ENCODE results near the gene GREB1. TPM values are rescaled to one million over a fixed set of nuclear protein-coding genes. Genes with fewer than 3 reads are reported as not detected.

The GREB1 gene
- polyA plus RNA-seq, 1 of the 3 experiments (the other 2 are of a cell fraction): 2.9 TPM

- peaks cover 4% of the 10 kb centered on the region for H3F3A ChIP-seq (replicated peaks; ENCODE audit: insufficient read depth)
- 100% methylated on average over 2 of the region's 2 CpGs for WGBS (ENCODE audit: low lambda C conversion rate)
- ChIA-PET POLR2A (interaction anchor here (1.1 kb wide), 1 partner anchor 11 kb away, joined by 4 read pairs; no protein-coding TSS in a partner anchor), CTCF (interaction anchor here (2.0 to 12.6 kb wide), 3 partner anchors 10 to 86 kb away, joined by 7 to 170 read pairs (median 7); no protein-coding TSS in a partner anchor)
- H3K27ac ChIP-seq (ENCODE audit: low read depth in 2 of 2, low read length in 1 of 2): no peak overlapping the region
- H4K20me1 ChIP-seq (ENCODE audit: insufficient read depth): no peaks in the 10 kb centered on the region
- H3K27me3 ChIP-seq (ENCODE audit: insufficient read depth): no peaks in the 10 kb centered on the region
- H2AFZ ChIP-seq (ENCODE audit: low read depth): no peak overlapping the region
- DNase-seq: no peak
- H3K79me2 ChIP-seq (ENCODE audit: insufficient read depth): no peaks in the 10 kb centered on the region
- peaks cover 0 to 40% of the 10 kb centered on the region in 2 experiments; a peak in 2 of 4 replicates for H3K4me1 ChIP-seq (ENCODE audit: control insufficient read depth in 1 of 2, insufficient read depth in 2 of 2, low read depth in 1 of 2, low read length in 1 of 2)
- no peaks in the 10 kb centered on the region for H3K9me3 ChIP-seq
- H3K4me3 ChIP-seq (ENCODE audit: low read depth in 2 of 2, low read length in 1 of 2): no peak overlapping the region
- H3K9ac ChIP-seq: no peak overlapping the region
- H3K4me2 ChIP-seq: no peak overlapping the region
- H3K9me2 ChIP-seq: no peaks in the 10 kb centered on the region
- H3K36me3 ChIP-seq (replicated peaks in 1 of 2; ENCODE audit: control insufficient read depth in 1 of 2, insufficient read depth in 2 of 2, low read length in 1 of 2): no peaks in the 10 kb centered on the region
- no peak for TF ChIP-seq ZBTB33 (IDR thresholded peaks at IDR 0.05; ENCODE audit: borderline replicate concordance, low read depth)
- no peak for TF ChIP-seq GABPA (IDR thresholded peaks at IDR 0.05; ENCODE audit: low read depth)
- TF ChIP-seq REST (IDR thresholded peaks at IDR 0.05; ENCODE audit: low read depth, low read length): no peak
- no peak for TF ChIP-seq RCOR1 (IDR thresholded peaks at IDR 0.05; ENCODE audit: low read length)
- TF ChIP-seq PBX3 (IDR thresholded peaks at IDR 0.05): no peak
- no peak for TF ChIP-seq NFIC (IDR thresholded peaks at IDR 0.05; ENCODE audit: borderline replicate concordance)
- TF ChIP-seq FOSL2 (IDR thresholded peaks at IDR 0.05; ENCODE audit: borderline replicate concordance, low read depth): no peak
- TF ChIP-seq JUND (IDR thresholded peaks at IDR 0.05): no peak
- no peak for TF ChIP-seq CTCF (IDR thresholded peaks at IDR 0.05)
Observed at GRCh38 chr2:11494310-11494709, 39.5 kb upstream of the GREB1 start.
